K562 (cell line): ENCODE data around the gene PDCD6IP. TPM values are rescaled to one million over a fixed set of nuclear protein-coding genes. Genes with fewer than 3 reads are reported as not detected.

Experiments used
- ATAC-seq: fragments of 200-7000 bp; cut with Tn5 transposase; 3 replicates; pipeline ENCODE4 v1.9.1; 2020; ENCODE audit warnings: moderate library complexity
- BruUV-seq: library from RNA; stranded (reverse); fragments of 400-500 nt; replicated peaks from 2 replicates; lab custom pipeline; 2021; lab: Mats Ljungman, UMichigan
- CTCF ChIA-PET: fragments of 300-600 bp; formaldehyde crosslinking; extraction: SDS; loops from one replicate; lab custom pipeline; 2021; ENCODE audit warnings: low intra/inter-chr PET ratio; lab: Yijun Ruan, JAX
- POLR2A ChIA-PET: fragments of 300-600, 350-650 bp; sonication (Branson Sonifier 250); formaldehyde crosslinking; extraction: SDS; loops from one replicate; lab custom pipeline; 2021; ENCODE audit warnings: antibody characterized with exemption, inconsistent platforms; lab: Yijun Ruan, JAX
- DNase-seq, 4 experiments: peaks; one replicate each; pipeline versions ENCODE4 v3.0.0 to v3.0.0-alpha.2; 2011 to 2018; ENCODE audit warnings: low spot score in 3 of 4, mixed read lengths in 3 of 4; ENCODE audit errors: extremely low read depth in 1 of 4
- FAIRE-seq: peaks from 2 replicates; lab custom pipeline; 2011; peaks lifted over from hg19 to GRCh38; lab: Jason Lieb, UNC
- H2AFZ ChIP-seq: 2 replicates; pipeline ENCODE4 v1.6.0; 2011; ENCODE audit warnings: low read depth, low read length, control low read depth, inconsistent platforms
- H3K27ac ChIP-seq: fragments of 200-600 bp; 3 replicates; pipeline ENCODE4 v1.8.0; 2011; ENCODE audit warnings: low read depth, mild to moderate bottlenecking, control low read depth, inconsistent platforms, low read length, moderate library complexity, mixed read lengths; ENCODE audit errors: extremely low read depth
- H3K27me3 ChIP-seq, 2 experiments: fragments of 300-600 bp in 1 of 2; 2 replicates in 1 of 2; 3 replicates in 1 of 2; pipeline versions ENCODE4 v1.6.0 to v1.8.0; 2011; ENCODE audit warnings: inconsistent platforms in 2 of 2, low read length in 2 of 2, mild to moderate bottlenecking in 1 of 2, mixed read lengths in 1 of 2, moderate library complexity in 1 of 2; ENCODE audit not compliant: control insufficient read depth in 2 of 2, insufficient read depth in 2 of 2
- H3K36me3 ChIP-seq: fragments of 300-600 bp; 3 replicates; pipeline ENCODE4 v1.8.0; 2011; ENCODE audit warnings: mild to moderate bottlenecking, low read length, inconsistent platforms; ENCODE audit not compliant: control insufficient read depth, insufficient read depth
- H3K4me1 ChIP-seq, 2 experiments: fragments of 200-600 bp in 1 of 2; replicated peaks in 1 of 2; 2 replicates in 1 of 2; 3 replicates in 1 of 2; pipeline versions ENCODE4 v1.5.1 to v1.8.0; 2011; ENCODE audit warnings: inconsistent platforms in 2 of 2, low read length in 2 of 2, mild to moderate bottlenecking in 1 of 2, mixed read lengths in 1 of 2, moderate library complexity in 1 of 2; ENCODE audit not compliant: control insufficient read depth in 2 of 2, insufficient read depth in 2 of 2
- H3K4me2 ChIP-seq: 2 replicates; pipeline ENCODE4 v1.6.1; 2011; ENCODE audit warnings: low read length, control low read depth, inconsistent platforms, mixed read lengths; ENCODE audit not compliant: insufficient read depth
- H3K4me3 ChIP-seq: fragments of 200-600 bp; sonication (generic), shearing (Covaris generic); 2 replicates; pipeline ENCODE4 v1.5.1; 2016; ENCODE audit warnings: control low read depth, inconsistent platforms
- H3K79me2 ChIP-seq: fragments of 200-600 bp; 3 replicates; pipeline ENCODE4 v1.8.0; 2011; ENCODE audit warnings: low read length, inconsistent platforms; ENCODE audit not compliant: control insufficient read depth, insufficient read depth
- H3K9ac ChIP-seq, 2 experiments: 2 replicates each; pipeline versions ENCODE4 v1.6.0 to v1.6.1; 2011; ENCODE audit warnings: low read depth in 2 of 2, low read length in 2 of 2, control low read depth in 1 of 2, inconsistent platforms in 1 of 2, mild to moderate bottlenecking in 1 of 2, mixed read lengths in 1 of 2; ENCODE audit not compliant: insufficient read depth in 1 of 2
- H3K9me1 ChIP-seq: one replicate; pipeline ENCODE4 v1.6.0; 2011; ENCODE audit warnings: inconsistent platforms, mild to moderate bottlenecking, low read length, moderate library complexity; ENCODE audit not compliant: control insufficient read depth, insufficient read depth
- H3K9me3 ChIP-seq: replicated peaks from 2 replicates; pipeline ENCODE4 v1.5.1; 2011; ENCODE audit warnings: low read depth, low read length, inconsistent platforms; ENCODE audit not compliant: control insufficient read depth, insufficient read depth
- H4K20me1 ChIP-seq: replicated peaks from 2 replicates; pipeline ENCODE4 v1.6.1; 2011; ENCODE audit warnings: low read length, inconsistent platforms, mixed read lengths; ENCODE audit not compliant: control insufficient read depth, insufficient read depth
- CREB1 ChIP-seq, 2 experiments: sonication (generic) in 1 of 2; formaldehyde crosslinking in 1 of 2; IDR thresholded peaks; 2 replicates each; pipeline versions ENCODE4 v1.6.1 to v1.8.0; 2012 to 2022; ENCODE audit warnings: inconsistent platforms in 1 of 2, mild to moderate bottlenecking in 1 of 2, missing genetic modification reagents in 1 of 2, moderate library complexity in 1 of 2
- CTCFL ChIP-seq: IDR thresholded peaks from 2 replicates; pipeline ENCODE4 v1.6.1; 2011; ENCODE audit warnings: borderline replicate concordance, low read depth, mild to moderate bottlenecking, moderate library complexity, low read length; ENCODE audit not compliant: insufficient read depth, poor library complexity, severe bottlenecking
- DIDO1 ChIP-seq: fragments of 450-650 bp; IDR thresholded peaks from 2 replicates; pipeline ENCODE4 v1.6.1; 2016; ENCODE audit warnings: low read depth, missing biosample characterization, missing genetic modification characterization
- FOXJ2 ChIP-seq: fragments of 200-800 bp; sonication (Bioruptor generic); IDR thresholded peaks from 2 replicates; pipeline ENCODE4 v1.6.1; 2016; ENCODE audit warnings: missing genetic modification characterization, missing compliant biosample characterization
- GABPA ChIP-seq: fragments of 200-800 bp; sonication (Bioruptor generic); conservative IDR thresholded peaks from 2 replicates; pipeline ENCODE4 v1.6.1; 2016; ENCODE audit warnings: low read depth, missing genetic modification characterization, missing compliant biosample characterization
- GABPB1 ChIP-seq: sonication (generic); formaldehyde crosslinking; IDR thresholded peaks from 2 replicates; pipeline ENCODE4 v1.8.0; 2022; ENCODE audit warnings: mild to moderate bottlenecking, missing genetic modification reagents
- KAT2B ChIP-seq: IDR thresholded peaks from one replicate; pipeline ENCODE4 v1.6.1; 2012; ENCODE audit warnings: low read depth, mild to moderate bottlenecking, control low read depth, inconsistent platforms, low read length, moderate library complexity
- RFX1 ChIP-seq: fragments of 450-650 bp; IDR thresholded peaks from 2 replicates; pipeline ENCODE4 v1.6.1; 2016; ENCODE audit warnings: mild to moderate bottlenecking, moderate library complexity
- SP1 ChIP-seq: sonication (generic); formaldehyde crosslinking; IDR thresholded peaks from 2 replicates; pipeline ENCODE4 v1.8.1; 2022; ENCODE audit warnings: mild to moderate bottlenecking, missing genetic modification reagents
- SRF ChIP-seq, 2 experiments: fragments of 250-450, 450-650 bp in 1 of 2; sonication (Bioruptor Pico) in 1 of 2; sonication (generic) in 1 of 2; formaldehyde crosslinking; IDR thresholded peaks; 2 replicates each; pipeline versions ENCODE4 v1.5.0 to v1.5.1; 2020 to 2022; ENCODE audit warnings: mild to moderate bottlenecking in 1 of 2, missing genetic modification reagents in 1 of 2
- YY1 ChIP-seq, 3 experiments: IDR thresholded peaks; 2 replicates each; pipeline ENCODE4 v1.6.1; 2011; ENCODE audit warnings: low read length in 2 of 3, mild to moderate bottlenecking in 2 of 3, moderate library complexity in 2 of 3, borderline replicate concordance in 1 of 3, control low read depth in 1 of 3, low read depth in 1 of 3; ENCODE audit not compliant: insufficient read depth in 3 of 3, insufficient replicate concordance in 2 of 3, control insufficient read depth in 1 of 3, insufficient read length in 1 of 3; ENCODE audit errors: extremely low read depth in 1 of 3
- ZBTB17 ChIP-seq: fragments of 450-650 bp; formaldehyde crosslinking; IDR thresholded peaks from 2 replicates; pipeline ENCODE4 v1.4.0; 2020; ENCODE audit warnings: mild to moderate bottlenecking
- ZEB2 ChIP-seq: fragments of 450-650 bp; IDR thresholded peaks from 2 replicates; pipeline ENCODE4 v1.6.1; 2016
- ZFP36 ChIP-seq: fragments of 150-350 bp; IDR thresholded peaks from 2 replicates; pipeline ENCODE4 v1.6.1; 2018; ENCODE audit warnings: low read length, low read depth; ENCODE audit not compliant: partially characterized antibody
- ZNF263 ChIP-seq: sonication (generic); formaldehyde crosslinking; IDR thresholded peaks from 2 replicates; pipeline ENCODE4 v1.8.0; 2022; ENCODE audit warnings: mild to moderate bottlenecking, missing genetic modification reagents, borderline replicate concordance
- WGBS: fragments of 100-300 bp; shearing (Covaris generic); methylation state at CpG from one replicate; pipeline ENCODE4 v1.1.6; 2016; ENCODE audit warnings: low coverage, mixed read lengths; ENCODE audit not compliant: insufficient coverage; ENCODE audit errors: missing lambda C conversion rate; 5-methylcytosine and 5-hydroxymethylcytosine counted together
- in situ Hi-C: fragments of 300-500 bp; cut with MboI; formaldehyde crosslinking; loops from 4 replicates; pipeline ENCODE4 v1.15.0; 2018; ENCODE audit warnings: inconsistent platforms, mixed read lengths
- intact Hi-C: fragments of 100-400 bp; cut with micrococcal nuclease; formaldehyde crosslinking; loops from 2 replicates; pipeline ENCODE4 v1.14.2; 2022
- polyA plus RNA-seq, 8 experiments: library from polyadenylated mRNA; depleted of rRNA in 4 of 8; stranded (reverse) in 5 of 8; unstranded in 3 of 8; fragments of >200 nt; fragmentation: Nextera tagmentation in 2 of 8; fragmentation: Illumina TruSeq in 1 of 8; extraction: Ambion mirVana in 2 of 8; extraction: Trizol in 1 of 8; gene quantifications; 2 replicates each; pipeline versions ENCODE4 v1.2.1 to v1.2.3, GENCODE V29; 2011 to 2014; ENCODE audit warnings: inconsistent platforms in 1 of 8, missing spikeins in 1 of 8
- total RNA-seq, 7 experiments: library from RNA; depleted of rRNA in 6 of 7; stranded (reverse); fragments of >200 nt in 6 of 7; fragmentation: Illumina TruSeq in 2 of 7; extraction: Trizol in 2 of 7; gene quantifications; 2 replicates each; pipeline versions ENCODE4 v1.2.1 to v1.2.3, GENCODE V29; 2011 to 2021; ENCODE audit warnings: low replicate concordance in 1 of 7
- TF ChIP-seq, protein P1 (sequence below): fragments of 250-450 bp; sonication (Bioruptor Pico); IDR thresholded peaks from 2 replicates; pipeline ENCODE4 v1.5.0; 2022; ENCODE audit warnings: mild to moderate bottlenecking

Gene PDCD6IP
- total and polyA plus RNA-seq, 9 of the 15 experiments (the other 6 are each of a cell fraction or from before 2014, with no cell fraction given), result 40.2 to 302 (median 122) TPM

- Histone ChIP-seq H3K36me3 (no peaks in the 10 kb centered on the region), H3K4me3 (no peak overlapping the region), H4K20me1 (no peaks in the 10 kb centered on the region), H3K9ac (peak overlapping the region in 1 of 2 experiments; percentile 44; a peak in 2 of 4 replicates), H2AFZ (peak overlapping the region; percentile 82), H3K4me1 (peaks cover 11 to 44% of the 10 kb centered on the region in 2 experiments), H3K27me3 (no peaks in the 10 kb centered on the region), H3K79me2 (no peaks in the 10 kb centered on the region), H3K9me1 (no peaks in the 10 kb centered on the region), H3K9me3 (peaks cover 2% of the 10 kb centered on the region; the same call in 1 of the 2 replicates), H3K27ac (peak overlapping the region; percentile 71), H3K4me2 (peak overlapping the region; percentile 55)
- BruUV-seq, result no TSS peak
- DNase-seq, result peak; percentile 57 to 94 (median 74)
- ATAC-seq, result peak; percentile 91
- in situ Hi-C loops (no loop called here), intact Hi-C loops (loop anchor here (10.0 kb wide), 2 partner anchors 143 to 677 kb away; partner anchors contain the start of gene CRTAP)
- ChIA-PET CTCF (interaction anchor here (0.7 kb wide), 1 partner anchor 717 kb away, joined by 3 read pairs; no protein-coding TSS in a partner anchor), POLR2A (interaction anchor here (0.6 to 2.4 kb wide), 8 partner anchors 9 to 351 kb away, joined by 3 to 13 read pairs (median 3); no protein-coding TSS in a partner anchor)
- FAIRE-seq, result peak; percentile 96
- WGBS, result 2% methylated on average over 4 of the region's 4 CpGs
- peak; percentile 90 for TF ChIP-seq CREB1 (IDR thresholded peaks at IDR 0.05)
- peak; percentile 82 for TF ChIP-seq CREB1 (CRISPR knock-in tag; IDR thresholded peaks at IDR 0.05)
- TF ChIP-seq, protein P1, sequence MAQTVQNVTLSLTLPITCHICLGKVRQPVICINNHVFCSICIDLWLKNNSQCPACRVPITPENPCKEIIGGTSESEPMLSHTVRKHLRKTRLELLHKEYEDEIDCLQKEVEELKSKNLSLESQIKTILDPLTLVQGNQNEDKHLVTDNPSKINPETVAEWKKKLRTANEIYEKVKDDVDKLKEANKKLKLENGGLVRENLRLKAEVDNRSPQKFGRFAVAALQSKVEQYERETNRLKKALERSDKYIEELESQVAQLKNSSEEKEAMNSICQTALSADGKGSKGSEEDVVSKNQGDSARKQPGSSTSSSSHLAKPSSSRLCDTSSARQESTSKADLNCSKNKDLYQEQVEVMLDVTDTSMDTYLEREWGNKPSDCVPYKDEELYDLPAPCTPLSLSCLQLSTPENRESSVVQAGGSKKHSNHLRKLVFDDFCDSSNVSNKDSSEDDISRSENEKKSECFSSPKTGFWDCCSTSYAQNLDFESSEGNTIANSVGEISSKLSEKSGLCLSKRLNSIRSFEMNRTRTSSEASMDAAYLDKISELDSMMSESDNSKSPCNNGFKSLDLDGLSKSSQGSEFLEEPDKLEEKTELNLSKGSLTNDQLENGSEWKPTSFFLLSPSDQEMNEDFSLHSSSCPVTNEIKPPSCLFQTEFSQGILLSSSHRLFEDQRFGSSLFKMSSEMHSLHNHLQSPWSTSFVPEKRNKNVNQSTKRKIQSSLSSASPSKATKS (CRISPR knock-in tag), result no peak
- TF ChIP-seq RFX1, result no peak
- no peak; a peak in 1 of 4 replicates for TF ChIP-seq SRF (CRISPR knock-in tag; IDR thresholded peaks at IDR 0.05)
- peak; percentile 88 for TF ChIP-seq ZEB2
- TF ChIP-seq KAT2B, result no peak
- TF ChIP-seq FOXJ2 (tag), result peak; percentile 58; the same call in 1 of the 2 replicates
- no peak for TF ChIP-seq ZFP36
- TF ChIP-seq CTCFL, result no peak
- TF ChIP-seq ZNF263 (CRISPR knock-in tag), result no peak
- TF ChIP-seq SP1 (CRISPR knock-in tag), result peak; percentile 70; the same call in 1 of the 2 replicates
- TF ChIP-seq YY1 (IDR thresholded peaks at IDR 0.05; ENCODE audit: borderline replicate concordance in 1 of 3, control insufficient read depth in 1 of 3, extremely low read depth in 1 of 3, insufficient read depth in 3 of 3, insufficient read length in 1 of 3, insufficient replicate concordance in 2 of 3, low read depth in 1 of 3, low read length in 2 of 3), result peak in 1 of 3 experiments; percentile 38
- TF ChIP-seq GABPA (tag), result peak; percentile 73
- peak; percentile 75 for TF ChIP-seq GABPB1 (CRISPR knock-in tag)
- no peak for TF ChIP-seq DIDO1 (tag)
- no peak; the same call in 1 of the 2 replicates for TF ChIP-seq ZBTB17 (CRISPR knock-in tag)
Measured at GRCh38 chr3:33791477-33792166, 6.8 kb upstream of the PDCD6IP start.
